HG03159 (cell line): ENCODE measurements around the gene KANK3.
"Not testable (repeated sequence)": the region's sequence is repeated elsewhere in the genome, so short reads cannot be mapped to it uniquely, and the experiment has no call there.

Source experiments
- ATAC-seq: cut with Tn5 transposase; IDR thresholded peaks from one replicate; pipeline ENCODE4 v1.9.1; 2021; ENCODE audit warnings: mild to moderate bottlenecking, moderate library complexity; ENCODE audit not compliant: unreplicated experiment

The KANK3 gene

GRCh38 chr19:8371011-8371804 lies 28.1 kb upstream of the KANK3 start:
- no peak for ATAC-seq

- ATAC-seq = no peak
Observed at GRCh38 chr19:8370176-8371010, 27.3 kb upstream of the KANK3 start.

GRCh38 chr19:8367327-8368001 lies 24.4 kb upstream of the KANK3 start:
- no peak for ATAC-seq

- ATAC-seq = no peak
Observed at GRCh38 chr19:8366961-8367326, 23.9 kb upstream of the KANK3 start.

GRCh38 chr19:8366121-8366581 lies 23.1 kb upstream of the KANK3 start:
- no peak for ATAC-seq

GRCh38 chr19:8363803-8364771 lies 21.0 kb upstream of the KANK3 start, which contains the start of gene ANGPTL4:
Gene ANGPTL4, plus strand, starts transcription at chr19:8364155. Its CDS starts 167 bp downstream, at chr19:8364322.
- no peak for ATAC-seq

- no peak for ATAC-seq
Observed at GRCh38 chr19:8361921-8362793, 19.1 kb upstream of the KANK3 start.

GRCh38 chr19:8360196-8360595 lies 17.1 kb upstream of the KANK3 start:
- ATAC-seq = no peak

- no peak for ATAC-seq
Observed at GRCh38 chr19:8358948-8359347, 15.9 kb upstream of the KANK3 start.

- ATAC-seq = no peak
Observed at GRCh38 chr19:8357007-8357521, 14.0 kb upstream of the KANK3 start.

- ATAC-seq = no peak
Observed at GRCh38 chr19:8355631-8356402, 12.8 kb upstream of the KANK3 start.

- not testable (repeated sequence) for ATAC-seq
Observed at GRCh38 chr19:8352845-8353244, 9.8 kb upstream of the KANK3 start.

- ATAC-seq = no peak
Observed at GRCh38 chr19:8352134-8352827, 9.2 kb upstream of the KANK3 start.

GRCh38 chr19:8349629-8350372 lies 6.7 kb upstream of the KANK3 start:
- ATAC-seq = not testable (repeated sequence)

GRCh38 chr19:8343483-8343844 lies 402 bp upstream of the KANK3 start:
- no peak for ATAC-seq

- ATAC-seq = no peak
Observed at GRCh38 chr19:8342316-8342683, 762 bp downstream of the KANK3 start.

- ATAC-seq = not testable (repeated sequence)
Observed at GRCh38 chr19:8341504-8341903, 1.6 kb downstream of the KANK3 start.
